ENCODE measurements around the gene ADH1A.
"Not testable (repeated sequence)": the region's sequence is repeated elsewhere in the genome, so short reads cannot be mapped to it uniquely, and the experiment has no call there.

DNA sequence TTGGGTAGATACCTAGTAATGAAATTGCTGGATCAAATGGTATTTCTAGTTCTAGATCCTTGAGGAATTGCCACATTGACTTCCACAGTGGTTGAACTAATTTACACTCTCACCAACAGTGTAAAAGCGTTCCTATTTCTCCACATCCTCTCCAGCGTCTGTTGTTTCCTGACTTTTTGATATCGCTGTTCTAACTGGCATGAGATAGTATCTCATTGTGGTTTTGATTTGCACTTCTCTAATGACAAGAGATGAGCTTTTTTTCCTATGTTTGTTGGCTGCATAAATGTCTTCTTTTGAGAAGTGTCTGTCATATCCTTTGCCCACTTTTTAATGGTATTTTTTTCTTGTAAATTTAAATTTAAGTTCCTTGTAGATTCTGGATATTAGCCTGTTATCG is 63.1 kb downstream of the ADH1A start:
- not testable (repeated sequence) for TF ChIP-seq EZH2 (IDR thresholded peaks at IDR 0.05; ENCODE audit: low read length, unreplicated experiment); EZH2phosphoT487 (IDR thresholded peaks at IDR 0.05; ENCODE audit: borderline replicate concordance, low read length)
- TF ChIP-seq, protein P1, sequence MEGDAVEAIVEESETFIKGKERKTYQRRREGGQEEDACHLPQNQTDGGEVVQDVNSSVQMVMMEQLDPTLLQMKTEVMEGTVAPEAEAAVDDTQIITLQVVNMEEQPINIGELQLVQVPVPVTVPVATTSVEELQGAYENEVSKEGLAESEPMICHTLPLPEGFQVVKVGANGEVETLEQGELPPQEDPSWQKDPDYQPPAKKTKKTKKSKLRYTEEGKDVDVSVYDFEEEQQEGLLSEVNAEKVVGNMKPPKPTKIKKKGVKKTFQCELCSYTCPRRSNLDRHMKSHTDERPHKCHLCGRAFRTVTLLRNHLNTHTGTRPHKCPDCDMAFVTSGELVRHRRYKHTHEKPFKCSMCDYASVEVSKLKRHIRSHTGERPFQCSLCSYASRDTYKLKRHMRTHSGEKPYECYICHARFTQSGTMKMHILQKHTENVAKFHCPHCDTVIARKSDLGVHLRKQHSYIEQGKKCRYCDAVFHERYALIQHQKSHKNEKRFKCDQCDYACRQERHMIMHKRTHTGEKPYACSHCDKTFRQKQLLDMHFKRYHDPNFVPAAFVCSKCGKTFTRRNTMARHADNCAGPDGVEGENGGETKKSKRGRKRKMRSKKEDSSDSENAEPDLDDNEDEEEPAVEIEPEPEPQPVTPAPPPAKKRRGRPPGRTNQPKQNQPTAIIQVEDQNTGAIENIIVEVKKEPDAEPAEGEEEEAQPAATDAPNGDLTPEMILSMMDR (conservative IDR thresholded peaks at IDR 0.05; ENCODE audit: low read depth, low read length): not testable (repeated sequence)

Data from PC-3 (cell line).